Activated T-cell treated with anti-CD3 and anti-CD28 coated beads, Interleukin-2, amount 50 U/mL, for 4 hours (primary cell): ENCODE measurements around the gene ARNT2. TPM values are rescaled to one million over a fixed set of nuclear protein-coding genes. Genes with fewer than 3 reads are reported as not detected.

ENCODE experiments used
- ATAC-seq, 2 donors: fragments of 200-7000 bp; cut with Tn5 transposase; one replicate each; pipeline ENCODE4 v1.10.0; 2021
- DNase-seq: peaks from one replicate; pipeline ENCODE4 v3.0.0-alpha.2; 2020
- H3K27me3 Mint-ChIP-seq: one replicate; pipeline ENCODE4 v1.8.0; 2021; ENCODE audit warnings: low read depth, mixed read lengths
- H3K36me3 Mint-ChIP-seq: one replicate; pipeline ENCODE4 v1.8.0; 2022; ENCODE audit warnings: mixed read lengths; ENCODE audit not compliant: insufficient read depth
- H3K4me1 Mint-ChIP-seq: one replicate; pipeline ENCODE4 v1.8.0; 2021; ENCODE audit warnings: low read depth, mixed read lengths
- H3K4me3 Mint-ChIP-seq: one replicate; pipeline ENCODE4 v1.8.0; 2021; ENCODE audit warnings: mild to moderate bottlenecking, moderate library complexity, mixed read lengths
- H3K9me3 Mint-ChIP-seq: one replicate; pipeline ENCODE4 v1.8.0; 2021; ENCODE audit warnings: mixed read lengths
- total RNA-seq, 3 donors: library from RNA; stranded (reverse); gene quantifications; one replicate each; pipeline ENCODE4 v1.2.1, GENCODE V29; 2021

Gene ARNT2
- total RNA-seq, 3 donors from 2014 or later: 0.11 to 0.15 TPM; not detected in 1

DNA sequence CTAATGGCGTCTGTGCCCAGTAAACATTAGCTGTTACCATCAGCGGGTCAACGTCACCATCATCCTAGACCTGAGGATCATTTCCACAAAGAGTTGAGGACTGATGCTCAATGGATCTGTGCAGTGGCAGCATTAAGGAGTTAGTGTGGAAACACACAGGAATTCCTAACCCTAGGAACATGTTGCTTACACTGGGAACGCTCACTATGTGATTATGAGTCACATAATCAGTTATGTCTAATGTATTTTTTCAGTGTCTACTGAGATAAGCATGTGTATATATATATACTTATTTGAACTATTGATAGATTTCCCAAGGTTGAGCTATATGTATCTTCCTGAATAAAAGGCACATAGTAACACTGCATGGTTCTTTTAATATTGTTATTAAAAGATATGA is 19.0 kb downstream of the ARNT2 start:
- Mint-ChIP-seq H3K4me1 (no peaks in the 10 kb centered on the region), H3K9me3 (no peaks in the 10 kb centered on the region), H3K27me3 (peaks cover 14% of the 10 kb centered on the region), H3K36me3 (no peaks in the 10 kb centered on the region), H3K4me3 (no peak overlapping the region)
- DNase-seq (no peak), ATAC-seq (no peak)

DNA sequence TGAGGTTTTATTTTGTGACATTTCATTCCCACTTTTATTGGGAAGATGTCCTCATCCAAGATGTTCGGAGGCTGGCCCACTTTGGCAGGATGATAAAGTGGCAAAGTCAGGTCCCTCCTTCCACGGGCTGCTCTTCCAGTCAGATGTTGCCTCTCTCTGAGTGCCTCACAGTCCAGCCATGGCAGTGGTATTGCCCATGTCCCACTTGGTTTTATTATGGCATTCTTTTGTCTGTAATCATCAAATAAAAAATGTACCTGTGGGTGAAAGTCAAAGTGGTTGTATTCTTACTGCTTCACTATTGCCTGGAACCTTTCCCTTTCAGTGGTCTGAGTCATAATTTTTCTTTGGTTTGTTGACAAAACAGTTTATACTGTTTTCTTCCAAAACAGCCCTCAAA is 20.2 kb downstream of the ARNT2 start:
- no peak for DNase-seq
- Mint-ChIP-seq H3K4me3 (no peak overlapping the region), H3K36me3 (no peaks in the 10 kb centered on the region), H3K4me1 (no peaks in the 10 kb centered on the region), H3K27me3 (peaks cover 6% of the 10 kb centered on the region), H3K9me3 (no peaks in the 10 kb centered on the region)
- ATAC-seq: no peak

DNA sequence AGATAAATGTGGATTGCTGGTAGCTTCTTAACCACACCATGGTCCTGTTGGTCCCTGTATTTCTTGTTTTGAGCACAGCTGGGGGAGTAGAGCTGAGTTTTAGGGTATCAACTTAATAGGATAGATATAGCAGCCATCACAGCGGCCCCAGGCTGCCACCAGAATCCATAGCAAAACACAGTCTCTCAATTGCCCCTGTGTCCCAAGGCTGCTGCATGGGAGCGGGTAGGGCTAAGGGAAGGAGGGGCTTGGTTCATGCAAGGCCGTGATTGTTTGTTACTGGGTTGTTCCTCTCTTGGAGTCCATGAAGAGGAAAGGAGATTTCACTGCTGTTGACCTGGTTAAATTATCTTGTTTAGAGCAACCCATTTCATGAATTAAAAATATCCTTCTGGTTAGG is 22.1 kb downstream of the ARNT2 start:
- Mint-ChIP-seq H3K27me3 (peaks cover 6% of the 10 kb centered on the region), H3K4me1 (no peaks in the 10 kb centered on the region), H3K9me3 (no peaks in the 10 kb centered on the region), H3K36me3 (no peaks in the 10 kb centered on the region), H3K4me3 (no peak overlapping the region)
- DNase-seq (no peak), ATAC-seq (no peak)

DNA sequence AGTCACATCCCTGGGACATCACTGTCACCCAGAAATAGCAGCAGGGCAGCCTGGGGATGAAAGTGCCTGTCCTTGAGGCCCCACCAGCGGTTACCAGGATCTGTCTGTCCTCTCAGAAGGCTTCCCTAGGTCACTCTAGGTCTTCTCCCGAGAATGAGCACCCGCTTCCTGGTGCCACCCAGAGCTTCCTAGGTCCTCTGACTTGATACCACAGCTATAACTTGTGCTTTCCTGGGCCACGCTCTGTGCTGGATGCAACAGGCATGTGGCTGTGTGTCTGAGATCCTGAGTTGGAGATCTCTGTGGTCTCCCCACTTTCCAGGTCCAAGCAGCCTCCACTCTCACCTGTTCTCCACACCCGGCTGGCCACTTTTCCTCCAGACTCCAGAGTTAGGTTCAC is 25.8 kb downstream of the ARNT2 start:
- no peak for DNase-seq
- Mint-ChIP-seq H3K9me3 (no peaks in the 10 kb centered on the region), H3K4me3 (no peak overlapping the region), H3K4me1 (no peaks in the 10 kb centered on the region), H3K36me3 (no peaks in the 10 kb centered on the region), H3K27me3 (peaks cover 6% of the 10 kb centered on the region)
- no peak for ATAC-seq

DNA sequence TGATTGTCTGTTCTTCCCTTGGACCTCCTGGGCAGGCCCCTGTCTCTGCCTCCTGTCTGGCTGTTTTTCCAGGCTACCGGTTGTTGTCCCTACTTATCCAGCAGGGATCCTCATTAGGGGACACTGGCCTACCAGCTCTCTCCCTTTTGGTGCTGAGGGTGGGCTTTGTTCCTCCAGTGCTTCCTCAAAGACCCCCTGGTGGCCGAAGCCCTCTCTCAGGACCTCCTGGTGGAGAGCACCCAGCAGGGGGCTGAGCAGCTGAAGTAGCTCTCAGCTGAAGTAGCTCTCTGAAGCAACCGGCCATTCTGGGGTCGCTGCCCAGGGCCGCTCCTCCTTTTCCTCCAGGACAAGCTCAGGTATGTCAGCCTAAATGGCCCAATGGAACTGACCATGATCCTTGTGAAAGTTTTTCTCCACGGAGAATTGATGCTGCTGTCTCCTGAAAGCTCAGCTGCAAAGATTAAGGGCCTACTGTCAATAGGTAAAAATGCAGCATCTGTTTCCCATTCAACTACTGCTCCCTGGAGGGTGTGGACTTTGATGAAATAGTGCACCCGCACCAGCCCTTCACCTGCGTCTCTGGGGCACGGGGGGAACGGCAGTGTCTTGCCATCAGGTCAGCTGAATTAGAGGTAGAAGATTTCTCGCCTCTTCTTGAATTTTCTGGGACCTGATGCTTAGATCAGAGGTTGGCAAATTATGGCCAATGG is 27.6 kb downstream of the ARNT2 start:
- DNase-seq: no peak
- H3K4me1 Mint-ChIP-seq: no peaks in the 10 kb centered on the region
- H3K36me3 Mint-ChIP-seq: no peaks in the 10 kb centered on the region
- ATAC-seq: no peak
- no peak overlapping the region for H3K4me3 Mint-ChIP-seq
- H3K9me3 Mint-ChIP-seq: no peaks in the 10 kb centered on the region
- H3K27me3 Mint-ChIP-seq: peaks cover 4% of the 10 kb centered on the region

DNA sequence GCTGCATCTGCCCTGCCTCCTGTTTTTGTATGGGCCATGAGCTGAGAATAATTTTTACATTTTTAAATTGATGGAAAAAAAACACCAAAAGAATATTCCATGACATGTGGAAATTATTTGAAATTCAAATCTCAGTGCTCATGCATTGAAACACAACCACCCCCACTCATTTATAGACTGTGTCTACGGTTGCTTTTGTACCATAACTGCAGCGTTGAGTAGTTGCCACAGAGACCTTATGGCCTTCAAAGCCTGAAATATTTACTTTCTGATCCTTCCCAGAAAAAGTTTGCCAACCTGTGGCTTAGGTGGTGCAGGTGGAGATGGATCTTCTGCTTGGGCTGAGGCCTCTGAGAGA is 28.1 kb downstream of the ARNT2 start:
- no peaks in the 10 kb centered on the region for H3K4me1 Mint-ChIP-seq
- H3K4me3 Mint-ChIP-seq: no peak overlapping the region
- H3K27me3 Mint-ChIP-seq: peaks cover 6% of the 10 kb centered on the region
- DNase-seq: no peak
- no peak for ATAC-seq
- no peaks in the 10 kb centered on the region for H3K9me3 Mint-ChIP-seq
- no peaks in the 10 kb centered on the region for H3K36me3 Mint-ChIP-seq

DNA sequence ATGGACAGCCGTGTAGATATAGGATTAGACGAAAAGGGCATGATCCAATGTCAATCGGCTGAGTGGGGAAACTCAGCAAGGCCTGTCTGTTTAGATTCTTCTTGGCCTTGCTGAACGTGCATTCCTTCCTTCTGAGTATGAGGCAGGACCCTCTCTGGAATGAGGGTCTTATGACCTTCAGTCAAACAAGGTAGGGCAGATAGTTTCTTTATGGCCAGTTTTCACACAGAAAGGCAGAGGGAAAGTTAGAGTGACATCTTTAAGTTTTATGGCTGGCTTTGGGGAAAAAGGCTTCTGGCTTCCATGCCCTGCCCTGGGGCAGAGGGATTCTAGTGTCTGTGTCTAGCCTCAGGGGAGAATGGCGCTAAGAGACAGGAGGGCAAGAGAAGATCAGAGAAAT is 29.7 kb downstream of the ARNT2 start:
- Mint-ChIP-seq H3K9me3 (no peaks in the 10 kb centered on the region), H3K27me3 (peaks cover 8% of the 10 kb centered on the region), H3K4me1 (no peaks in the 10 kb centered on the region), H3K36me3 (no peaks in the 10 kb centered on the region), H3K4me3 (no peak overlapping the region)
- DNase-seq (no peak), ATAC-seq (no peak)

DNA sequence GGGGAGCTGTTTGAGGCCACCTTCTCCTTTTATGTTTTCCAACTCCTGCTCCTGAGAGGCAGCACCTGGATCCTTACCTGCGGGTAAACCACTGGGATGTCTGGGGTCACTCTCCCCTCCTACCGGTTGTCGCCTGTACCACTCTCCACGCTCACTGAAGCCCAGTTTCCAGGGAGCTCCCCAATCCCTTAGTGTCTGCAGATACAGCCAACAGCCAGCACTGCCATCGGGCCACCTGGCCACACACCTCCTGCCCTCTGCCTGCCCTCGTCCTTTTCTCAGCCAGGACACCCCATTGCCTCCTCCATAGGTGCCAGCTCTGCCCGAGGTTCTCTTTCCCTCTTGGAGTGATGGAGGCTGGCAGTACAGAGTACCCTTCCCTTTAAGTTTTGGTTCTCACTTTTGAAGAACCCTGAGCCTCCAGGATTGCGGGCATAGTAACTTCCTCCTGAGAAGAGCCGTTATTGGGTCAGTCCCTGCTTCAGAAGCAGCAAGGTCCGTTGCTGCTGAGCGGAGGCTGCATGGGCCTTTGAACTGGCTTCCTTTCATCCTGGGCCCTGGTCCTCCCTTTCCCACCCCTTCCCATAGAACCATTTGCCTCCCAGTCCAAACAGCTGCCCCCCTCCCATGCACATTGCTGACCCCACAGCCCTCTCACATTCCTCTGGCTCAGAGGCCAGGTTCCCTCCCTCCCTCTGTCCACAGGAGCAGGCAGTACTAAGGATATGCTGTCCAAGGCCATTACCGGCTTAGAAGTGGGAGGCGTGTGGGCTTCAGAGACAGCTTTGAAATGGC is 30.9 kb downstream of the ARNT2 start:
- no peak overlapping the region for H3K4me3 Mint-ChIP-seq
- ATAC-seq: no peak
- peaks cover 11% of the 10 kb centered on the region for H3K27me3 Mint-ChIP-seq

DNA sequence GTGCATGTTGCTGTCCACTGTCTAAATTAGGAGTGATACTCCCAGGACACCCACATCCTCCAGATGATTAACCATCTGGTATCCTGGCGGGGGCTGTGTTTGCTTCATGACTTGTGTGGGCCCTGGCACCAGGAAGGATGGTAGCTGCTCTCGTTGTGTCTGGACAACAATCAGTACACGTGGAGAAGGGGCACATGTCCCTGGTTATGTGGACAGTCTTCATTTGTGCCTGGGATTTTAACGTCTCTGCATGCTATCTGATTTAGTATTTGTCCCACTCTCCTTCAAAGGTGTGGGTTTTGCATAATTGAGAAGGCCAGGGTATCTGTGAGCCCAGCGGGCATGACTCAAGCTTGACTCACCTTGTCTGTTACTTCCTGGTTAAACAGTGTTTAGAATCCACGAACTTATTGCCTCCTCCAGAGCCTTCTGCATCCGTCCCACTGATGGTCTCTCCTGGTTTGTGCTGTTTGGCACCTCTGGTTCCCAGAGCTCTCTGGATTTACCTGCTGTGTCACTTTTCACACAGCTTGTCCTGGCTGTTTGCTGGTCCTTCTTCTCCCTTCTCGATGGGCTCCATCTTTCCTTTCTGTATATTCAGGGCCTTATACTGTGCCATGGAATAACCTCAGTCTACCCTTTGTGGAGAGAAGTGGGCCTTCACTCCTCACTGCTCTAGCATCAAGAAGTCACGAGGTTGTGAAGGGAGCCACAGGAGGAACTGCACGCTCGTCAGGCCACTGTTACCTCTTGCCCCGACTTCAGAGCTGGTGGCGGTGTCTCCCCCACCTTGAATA is 32.5 kb downstream of the ARNT2 start:
- ATAC-seq (peak in 1 of 2 donors; percentile 48), DNase-seq (no peak)
- Mint-ChIP-seq H3K27me3 (peaks cover 16% of the 10 kb centered on the region), H3K4me1 (no peaks in the 10 kb centered on the region), H3K9me3 (no peaks in the 10 kb centered on the region), H3K36me3 (no peaks in the 10 kb centered on the region), H3K4me3 (no peak overlapping the region)

More for the DNA sequence above, 30.9 kb downstream of the ARNT2 start:
- no peak for DNase-seq
- H3K9me3 Mint-ChIP-seq: no peaks in the 10 kb centered on the region
- H3K36me3 Mint-ChIP-seq: no peaks in the 10 kb centered on the region
- H3K4me1 Mint-ChIP-seq: no peaks in the 10 kb centered on the region

DNA sequence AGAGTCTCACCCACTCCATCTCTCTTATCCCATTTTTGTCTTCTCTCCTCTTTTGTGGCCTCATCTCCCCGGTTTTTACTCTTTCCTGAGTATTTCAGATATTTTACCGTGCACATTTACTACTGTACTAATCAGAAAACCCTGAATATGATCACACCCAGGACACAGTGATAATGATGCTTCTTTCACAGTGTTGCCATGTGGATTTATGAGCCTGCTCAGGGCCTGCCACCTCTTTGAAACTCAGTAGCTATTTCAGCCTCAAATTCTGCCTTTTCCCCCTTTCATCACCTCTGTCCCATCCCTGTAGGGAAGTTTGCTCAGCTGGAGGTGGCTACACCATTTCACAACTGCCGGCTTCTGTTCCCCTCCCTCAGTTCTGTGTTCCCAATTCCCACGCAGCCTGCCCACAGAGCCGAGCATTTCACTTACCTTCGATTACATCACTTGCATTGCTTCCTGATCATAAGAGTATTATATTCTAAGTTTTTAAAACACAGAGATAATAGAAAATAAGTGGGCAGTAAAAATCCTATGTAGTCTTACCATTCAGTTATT is 33.2 kb downstream of the ARNT2 start:
- ATAC-seq: no peak

DNA sequence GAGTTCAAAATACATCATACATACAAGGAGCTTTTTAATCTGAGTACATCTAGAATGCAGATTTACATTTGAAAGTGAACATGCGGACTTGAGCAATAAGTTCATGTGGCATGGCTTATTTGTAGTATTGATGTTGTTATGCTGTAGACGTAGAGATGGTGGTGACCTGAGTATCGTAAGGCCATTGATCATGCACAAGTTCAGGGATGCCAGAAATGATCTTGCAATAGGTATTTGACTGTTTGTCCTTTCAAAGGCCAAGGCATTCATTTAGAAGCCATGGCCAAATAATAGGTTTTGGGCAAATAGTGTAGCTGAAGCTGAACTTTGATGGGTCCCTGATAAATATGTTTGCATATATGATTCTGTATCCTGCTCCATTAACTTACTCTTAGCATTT is 35.0 kb downstream of the ARNT2 start:
- H3K4me1 Mint-ChIP-seq: no peaks in the 10 kb centered on the region
- no peak overlapping the region for H3K4me3 Mint-ChIP-seq
- no peak for DNase-seq
- H3K36me3 Mint-ChIP-seq: no peaks in the 10 kb centered on the region
- no peak for ATAC-seq
- peaks cover 19% of the 10 kb centered on the region for H3K27me3 Mint-ChIP-seq
- no peaks in the 10 kb centered on the region for H3K9me3 Mint-ChIP-seq

More for the DNA sequence above, 33.2 kb downstream of the ARNT2 start:
- Mint-ChIP-seq H3K27me3 (peaks cover 19% of the 10 kb centered on the region), H3K36me3 (no peaks in the 10 kb centered on the region), H3K4me1 (no peaks in the 10 kb centered on the region), H3K9me3 (no peaks in the 10 kb centered on the region), H3K4me3 (no peak overlapping the region)
- DNase-seq: no peak

DNA sequence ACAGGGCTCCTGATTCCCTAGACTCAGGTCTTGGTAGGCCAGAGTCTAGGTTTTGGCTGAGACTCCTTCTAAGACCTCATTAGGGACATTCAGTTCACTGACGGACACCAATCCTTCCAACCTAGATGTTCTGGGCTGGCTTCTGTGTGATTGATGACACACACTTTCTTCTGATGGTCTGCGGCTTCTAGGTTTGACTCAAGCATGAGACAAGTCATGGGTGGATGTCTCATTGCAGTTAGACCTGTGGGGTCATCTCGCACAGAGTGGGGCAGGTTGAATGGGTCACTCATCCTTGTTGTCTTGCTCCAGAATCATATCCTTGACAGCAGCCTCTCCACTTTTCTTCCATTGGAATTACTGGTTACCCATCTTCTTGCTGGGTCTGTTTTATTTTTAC is 35.8 kb downstream of the ARNT2 start:
- Mint-ChIP-seq H3K36me3 (no peaks in the 10 kb centered on the region), H3K4me1 (no peaks in the 10 kb centered on the region), H3K9me3 (no peaks in the 10 kb centered on the region), H3K4me3 (no peak overlapping the region), H3K27me3 (peaks cover 19% of the 10 kb centered on the region)
- no peak for ATAC-seq
- DNase-seq: no peak

DNA sequence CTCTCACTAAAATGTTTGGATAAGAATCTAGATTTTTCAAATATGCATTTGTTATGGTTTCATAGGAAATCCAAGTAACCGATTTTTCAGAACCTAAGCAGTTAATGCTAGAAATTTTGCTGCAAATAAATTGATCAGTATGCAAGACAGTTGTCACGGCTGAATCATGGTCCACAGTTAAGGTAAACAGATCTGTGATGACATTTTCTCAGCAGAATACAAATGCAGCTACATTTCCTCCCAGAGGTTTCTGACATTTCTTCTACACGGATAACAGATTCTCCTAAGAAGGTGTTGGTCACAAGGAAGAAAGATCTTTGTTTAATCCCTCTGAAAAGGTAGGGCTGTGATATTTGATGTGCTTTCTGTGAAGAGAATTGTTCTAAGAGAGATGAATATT is 36.9 kb downstream of the ARNT2 start:
- Mint-ChIP-seq H3K4me3 (no peak overlapping the region), H3K36me3 (no peaks in the 10 kb centered on the region), H3K27me3 (peaks cover 18% of the 10 kb centered on the region), H3K9me3 (no peaks in the 10 kb centered on the region), H3K4me1 (no peaks in the 10 kb centered on the region)
- DNase-seq (no peak), ATAC-seq (no peak)

DNA sequence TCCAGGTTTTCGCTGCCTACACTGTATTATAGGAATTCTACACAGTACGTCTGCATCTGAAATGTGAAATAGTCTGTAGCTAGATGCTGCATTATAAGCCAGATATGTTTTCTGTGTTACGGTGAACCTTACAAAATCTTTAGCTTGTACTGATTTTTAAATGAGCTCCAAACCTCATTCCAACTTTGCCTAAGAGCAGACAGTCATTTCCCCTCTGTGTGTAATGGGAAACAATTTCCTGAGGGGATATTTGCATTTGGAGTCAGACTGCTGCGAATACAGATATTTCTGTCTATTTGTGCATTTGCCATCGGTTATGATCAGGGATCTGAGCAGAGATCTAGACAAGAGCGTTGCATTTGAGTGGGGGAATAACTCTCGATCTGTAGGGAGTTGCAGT is 37.5 kb downstream of the ARNT2 start:
- no peaks in the 10 kb centered on the region for H3K36me3 Mint-ChIP-seq
- no peak overlapping the region for H3K4me3 Mint-ChIP-seq
- peaks cover 15% of the 10 kb centered on the region for H3K27me3 Mint-ChIP-seq
- no peaks in the 10 kb centered on the region for H3K9me3 Mint-ChIP-seq
- DNase-seq: no peak
- no peak for ATAC-seq
- H3K4me1 Mint-ChIP-seq: no peaks in the 10 kb centered on the region
